ENCODE measurements around the gene PIK3C2B.

The PIK3C2B gene

GRCh38 chr1:204447736-204448135, 46.9 kb downstream of the PIK3C2B start:
- no peak for TF ChIP-seq CTCF (IDR thresholded peaks at IDR 0.05; ENCODE audit: low read depth, low read length)
- no peak overlapping the region for H3K4me3 ChIP-seq (replicated peaks in 1 of 2; ENCODE audit: low read depth in 2 of 2, low read length in 2 of 2)
- DNase-seq (ENCODE audit: low read depth in 2 of 2): no peak

GRCh38 chr1:204447190-204447589, 47.4 kb downstream of the PIK3C2B start:
- no peak for DNase-seq (ENCODE audit: low read depth in 2 of 2)
- TF ChIP-seq CTCF (IDR thresholded peaks at IDR 0.05; ENCODE audit: low read depth, low read length): no peak
- H3K4me3 ChIP-seq (replicated peaks in 1 of 2; ENCODE audit: low read depth in 2 of 2, low read length in 2 of 2): no peak overlapping the region

GRCh38 chr1:204446413-204447111, 48.0 kb downstream of the PIK3C2B start:
- peak; percentile 58 to 78 for DNase-seq (ENCODE audit: low read depth in 2 of 2)
- H3K4me3 ChIP-seq (replicated peaks in 1 of 2; ENCODE audit: low read depth in 2 of 2, low read length in 2 of 2): no peak overlapping the region
- TF ChIP-seq CTCF (IDR thresholded peaks at IDR 0.05; ENCODE audit: low read depth, low read length): peak; percentile 77

- H3K4me3 ChIP-seq (replicated peaks in 1 of 2; ENCODE audit: low read depth in 2 of 2, low read length in 2 of 2): no peak overlapping the region
- peak; percentile 69 for TF ChIP-seq CTCF (IDR thresholded peaks at IDR 0.05; ENCODE audit: low read depth, low read length)
- DNase-seq (ENCODE audit: low read depth in 2 of 2): peak; percentile 29 to 39
Observed at GRCh38 chr1:204445860-204446412, 48.7 kb downstream of the PIK3C2B start.
